ENCODE results near the gene METTL23.

DNA sequence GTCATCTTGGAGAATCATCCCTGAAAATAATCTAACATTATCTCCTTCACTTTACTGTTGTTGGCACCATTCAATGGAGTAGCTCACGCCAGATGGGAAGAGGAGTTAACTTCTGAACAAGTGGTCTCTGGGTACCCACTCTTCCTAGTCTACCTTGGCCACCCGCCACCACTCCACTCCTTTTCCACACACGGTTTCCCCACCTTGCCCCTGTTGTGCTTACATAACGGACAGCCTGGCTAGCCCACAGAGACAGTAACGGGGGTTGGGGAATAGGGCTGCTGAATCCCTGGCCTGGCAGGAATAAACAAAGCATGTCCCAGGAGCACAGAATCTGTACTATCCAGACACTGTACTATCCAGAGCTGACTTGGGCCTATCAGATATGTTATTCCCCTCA is 12.3 kb upstream of the METTL23 start:
- TF ChIP-seq POLR2AphosphoS5 (IDR thresholded peaks at IDR 0.05; ENCODE audit: low read depth, low read length) (no peak), TAF1 (IDR thresholded peaks at IDR 0.05; ENCODE audit: borderline replicate concordance, insufficient read depth, low read length) (no peak), SIN3A (IDR thresholded peaks at IDR 0.05; ENCODE audit: borderline replicate concordance, insufficient read depth, low read length) (no peak), FOXP2 (optimal IDR thresholded peaks at IDR 0.05; ENCODE audit: borderline replicate concordance, extremely low read depth, extremely low read length, insufficient read depth) (no peak)
- TF ChIP-seq, protein P1, sequence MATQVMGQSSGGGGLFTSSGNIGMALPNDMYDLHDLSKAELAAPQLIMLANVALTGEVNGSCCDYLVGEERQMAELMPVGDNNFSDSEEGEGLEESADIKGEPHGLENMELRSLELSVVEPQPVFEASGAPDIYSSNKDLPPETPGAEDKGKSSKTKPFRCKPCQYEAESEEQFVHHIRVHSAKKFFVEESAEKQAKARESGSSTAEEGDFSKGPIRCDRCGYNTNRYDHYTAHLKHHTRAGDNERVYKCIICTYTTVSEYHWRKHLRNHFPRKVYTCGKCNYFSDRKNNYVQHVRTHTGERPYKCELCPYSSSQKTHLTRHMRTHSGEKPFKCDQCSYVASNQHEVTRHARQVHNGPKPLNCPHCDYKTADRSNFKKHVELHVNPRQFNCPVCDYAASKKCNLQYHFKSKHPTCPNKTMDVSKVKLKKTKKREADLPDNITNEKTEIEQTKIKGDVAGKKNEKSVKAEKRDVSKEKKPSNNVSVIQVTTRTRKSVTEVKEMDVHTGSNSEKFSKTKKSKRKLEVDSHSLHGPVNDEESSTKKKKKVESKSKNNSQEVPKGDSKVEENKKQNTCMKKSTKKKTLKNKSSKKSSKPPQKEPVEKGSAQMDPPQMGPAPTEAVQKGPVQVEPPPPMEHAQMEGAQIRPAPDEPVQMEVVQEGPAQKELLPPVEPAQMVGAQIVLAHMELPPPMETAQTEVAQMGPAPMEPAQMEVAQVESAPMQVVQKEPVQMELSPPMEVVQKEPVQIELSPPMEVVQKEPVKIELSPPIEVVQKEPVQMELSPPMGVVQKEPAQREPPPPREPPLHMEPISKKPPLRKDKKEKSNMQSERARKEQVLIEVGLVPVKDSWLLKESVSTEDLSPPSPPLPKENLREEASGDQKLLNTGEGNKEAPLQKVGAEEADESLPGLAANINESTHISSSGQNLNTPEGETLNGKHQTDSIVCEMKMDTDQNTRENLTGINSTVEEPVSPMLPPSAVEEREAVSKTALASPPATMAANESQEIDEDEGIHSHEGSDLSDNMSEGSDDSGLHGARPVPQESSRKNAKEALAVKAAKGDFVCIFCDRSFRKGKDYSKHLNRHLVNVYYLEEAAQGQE (IDR thresholded peaks at IDR 0.05; ENCODE audit: insufficient read depth in 1 of 2, low read depth in 2 of 2, low read length in 2 of 2), result no peak

Measured in PFSK-1 (cell line).